GM21390 (cell line): ENCODE measurements around the gene SPEN.
"Not testable (repeated sequence)": the region's sequence is repeated elsewhere in the genome, so short reads cannot be mapped to it uniquely, and the experiment has no call there.

Source experiments
- ATAC-seq: cut with Tn5 transposase; IDR thresholded peaks from one replicate; pipeline ENCODE4 v1.9.1; 2021; ENCODE audit not compliant: unreplicated experiment

SPEN gene, protein sequence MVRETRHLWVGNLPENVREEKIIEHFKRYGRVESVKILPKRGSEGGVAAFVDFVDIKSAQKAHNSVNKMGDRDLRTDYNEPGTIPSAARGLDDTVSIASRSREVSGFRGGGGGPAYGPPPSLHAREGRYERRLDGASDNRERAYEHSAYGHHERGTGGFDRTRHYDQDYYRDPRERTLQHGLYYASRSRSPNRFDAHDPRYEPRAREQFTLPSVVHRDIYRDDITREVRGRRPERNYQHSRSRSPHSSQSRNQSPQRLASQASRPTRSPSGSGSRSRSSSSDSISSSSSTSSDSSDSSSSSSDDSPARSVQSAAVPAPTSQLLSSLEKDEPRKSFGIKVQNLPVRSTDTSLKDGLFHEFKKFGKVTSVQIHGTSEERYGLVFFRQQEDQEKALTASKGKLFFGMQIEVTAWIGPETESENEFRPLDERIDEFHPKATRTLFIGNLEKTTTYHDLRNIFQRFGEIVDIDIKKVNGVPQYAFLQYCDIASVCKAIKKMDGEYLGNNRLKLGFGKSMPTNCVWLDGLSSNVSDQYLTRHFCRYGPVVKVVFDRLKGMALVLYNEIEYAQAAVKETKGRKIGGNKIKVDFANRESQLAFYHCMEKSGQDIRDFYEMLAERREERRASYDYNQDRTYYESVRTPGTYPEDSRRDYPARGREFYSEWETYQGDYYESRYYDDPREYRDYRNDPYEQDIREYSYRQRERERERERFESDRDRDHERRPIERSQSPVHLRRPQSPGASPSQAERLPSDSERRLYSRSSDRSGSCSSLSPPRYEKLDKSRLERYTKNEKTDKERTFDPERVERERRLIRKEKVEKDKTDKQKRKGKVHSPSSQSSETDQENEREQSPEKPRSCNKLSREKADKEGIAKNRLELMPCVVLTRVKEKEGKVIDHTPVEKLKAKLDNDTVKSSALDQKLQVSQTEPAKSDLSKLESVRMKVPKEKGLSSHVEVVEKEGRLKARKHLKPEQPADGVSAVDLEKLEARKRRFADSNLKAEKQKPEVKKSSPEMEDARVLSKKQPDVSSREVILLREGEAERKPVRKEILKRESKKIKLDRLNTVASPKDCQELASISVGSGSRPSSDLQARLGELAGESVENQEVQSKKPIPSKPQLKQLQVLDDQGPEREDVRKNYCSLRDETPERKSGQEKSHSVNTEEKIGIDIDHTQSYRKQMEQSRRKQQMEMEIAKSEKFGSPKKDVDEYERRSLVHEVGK (N-terminal part only)

DNA sequence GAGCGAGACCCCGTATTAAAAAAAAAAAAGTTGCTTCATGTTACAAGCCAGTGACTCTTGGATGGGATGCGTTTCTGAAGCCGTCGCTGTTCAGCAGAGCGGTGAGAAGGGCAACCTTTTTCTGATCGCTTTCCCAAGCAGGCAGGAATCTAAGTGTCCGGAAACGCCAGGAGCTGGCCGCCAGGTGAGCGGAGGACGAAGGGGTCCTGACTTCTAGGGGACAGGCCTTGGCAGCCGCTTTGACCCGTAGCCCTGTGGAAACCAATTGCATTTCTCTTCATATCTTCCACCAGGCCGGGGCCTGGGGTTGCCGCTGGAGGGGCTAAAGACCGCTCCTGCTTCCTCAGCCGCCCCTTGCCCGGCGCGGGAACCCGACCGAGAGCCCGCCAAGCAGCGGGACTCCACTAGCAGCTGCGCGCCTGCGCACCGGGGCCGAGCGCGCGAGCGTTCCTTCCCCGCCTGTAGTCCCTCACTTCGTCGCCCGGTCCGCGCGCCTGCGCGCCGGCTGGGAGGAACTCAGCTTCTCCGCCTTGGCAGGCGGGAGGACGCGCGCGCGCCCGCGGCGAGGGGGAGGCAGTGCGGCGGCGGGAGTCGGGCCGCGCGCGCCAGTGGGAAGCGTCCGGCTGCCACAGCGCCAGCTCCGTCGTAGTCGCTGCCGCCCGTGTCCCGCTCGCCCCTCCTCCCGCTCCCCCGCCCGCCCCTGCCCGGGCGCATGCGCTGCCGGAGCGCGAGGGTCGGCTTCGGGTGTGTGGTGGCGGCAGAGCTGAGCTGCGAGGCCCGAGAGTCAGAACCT is at the start of gene SPEN:
SPEN (plus strand) TSS at position 608 of the 793 bp plus-strand sequence. CDS start 361 bp downstream, outside the sequence.
- peak; percentile 56 for ATAC-seq

DNA sequence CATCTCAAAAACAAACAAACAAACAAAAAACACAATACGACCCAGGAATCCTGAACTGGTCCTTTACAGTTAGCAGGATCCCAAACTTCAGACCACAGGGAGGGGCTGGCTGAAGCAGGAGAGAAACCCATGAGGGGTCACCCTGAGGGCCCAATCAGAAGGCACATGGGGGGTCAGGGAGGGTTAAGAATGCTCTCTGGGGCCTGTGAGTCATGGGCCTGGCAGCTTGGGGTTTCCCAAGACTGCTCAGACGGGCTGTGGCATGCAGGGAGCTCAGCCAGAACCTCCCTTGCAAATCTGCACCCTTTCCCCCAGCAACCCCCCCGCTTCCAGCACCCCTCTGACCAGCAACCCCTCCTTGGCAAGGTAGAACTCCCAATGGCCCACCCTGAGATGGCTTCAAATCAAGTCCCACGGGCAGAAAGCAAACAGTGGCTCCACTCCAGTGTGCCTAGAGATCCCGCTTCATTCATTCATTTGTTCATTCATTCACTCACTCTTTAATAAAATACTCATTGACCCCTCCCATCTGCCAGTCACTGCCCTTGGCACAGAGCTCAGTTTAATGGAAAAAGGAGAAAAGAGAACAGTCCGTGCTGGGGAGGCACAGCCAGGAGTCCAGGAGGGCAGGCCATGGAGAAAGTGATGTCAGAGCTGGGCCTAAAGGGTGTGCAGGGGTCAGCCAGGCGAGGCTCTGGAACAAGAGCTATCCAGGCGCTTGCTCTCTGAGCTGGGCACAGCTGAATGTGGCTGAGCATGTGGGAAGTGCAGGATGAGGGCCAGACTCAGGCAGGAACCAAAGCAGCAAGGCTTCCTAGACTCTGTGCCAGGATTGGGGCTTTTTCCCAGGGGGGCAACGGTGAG is 48.3 kb upstream of the SPEN start:
- ATAC-seq = no peak

DNA sequence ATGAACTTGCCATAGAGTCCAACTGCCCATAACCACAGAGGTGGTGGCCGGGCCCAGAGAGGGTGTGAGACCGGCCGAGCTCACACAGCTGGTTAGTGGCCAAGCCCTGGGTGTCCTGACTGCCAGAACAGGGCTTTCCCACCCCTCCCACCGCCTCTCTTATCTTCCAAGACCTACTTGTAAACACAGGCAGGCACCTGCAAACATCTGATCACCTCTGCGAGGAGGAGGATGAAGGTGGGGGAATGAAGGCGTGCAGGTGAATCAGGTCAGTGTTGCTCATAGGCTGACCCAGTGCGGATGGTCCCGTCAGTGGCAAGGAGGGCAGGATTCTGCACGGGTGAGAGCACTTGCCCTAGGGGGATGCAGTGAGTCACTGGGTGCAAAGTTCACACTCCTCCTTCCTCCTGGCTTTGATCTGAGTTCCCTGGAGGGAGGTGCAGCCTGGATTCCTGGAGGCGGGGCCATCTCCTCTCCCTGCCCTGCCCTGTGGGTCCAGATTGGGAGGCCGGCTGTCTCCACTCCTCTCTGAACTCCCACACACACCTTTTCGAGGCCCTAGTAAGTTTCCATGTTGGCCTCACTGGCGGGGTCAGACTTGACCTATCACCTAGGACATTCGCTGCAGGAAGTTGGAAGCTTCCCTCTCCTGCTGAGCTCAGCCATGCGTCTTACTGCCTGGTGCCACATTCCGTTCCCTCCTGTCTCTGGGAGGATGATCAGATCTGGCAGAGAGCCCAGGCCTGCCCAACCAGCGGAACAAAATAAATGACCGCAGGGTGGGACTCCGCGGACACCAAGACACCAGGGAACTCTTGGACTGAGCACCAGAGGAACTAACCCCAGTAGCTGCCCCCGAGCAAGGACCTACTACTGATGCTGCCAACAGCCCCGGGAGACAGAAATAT is 47.3 kb upstream of the SPEN start:
- no peak for ATAC-seq

GRCh38 chr1:15802234-15802965 is 45.1 kb upstream of the SPEN start:
- no peak for ATAC-seq

- ATAC-seq = no peak
Observed at GRCh38 chr1:15803380-15803779, 44.1 kb upstream of the SPEN start.

DNA sequence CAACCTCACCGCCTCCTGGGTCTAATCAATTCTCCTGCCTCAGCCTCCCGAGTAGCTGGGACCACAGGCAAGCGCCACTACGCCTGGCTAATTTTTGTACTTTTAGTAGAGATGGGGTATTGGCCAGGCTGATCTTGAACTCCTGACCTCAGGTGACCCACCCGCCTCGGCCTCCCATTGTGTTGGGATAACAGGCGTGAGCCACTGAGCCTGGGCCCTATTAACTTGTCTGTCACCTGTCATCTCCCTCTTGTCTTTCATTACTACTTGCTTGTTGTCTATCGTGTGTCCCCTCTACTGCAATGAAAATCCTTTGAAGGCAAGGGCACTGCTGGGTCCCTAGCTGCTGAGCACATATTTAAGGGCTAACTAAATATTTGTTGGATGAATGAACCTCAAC is 43.4 kb upstream of the SPEN start:
- no peak for ATAC-seq

- ATAC-seq = no peak
Observed at GRCh38 chr1:15807121-15807520, 40.4 kb upstream of the SPEN start.

GRCh38 chr1:15807549-15807948 is 40.0 kb upstream of the SPEN start, which contains the start of gene UQCRHL:
Gene UQCRHL (minus strand): TSS chr1:15807649. CDS start chr1:15807649, 0 bp downstream.
- not testable (repeated sequence) for ATAC-seq

DNA sequence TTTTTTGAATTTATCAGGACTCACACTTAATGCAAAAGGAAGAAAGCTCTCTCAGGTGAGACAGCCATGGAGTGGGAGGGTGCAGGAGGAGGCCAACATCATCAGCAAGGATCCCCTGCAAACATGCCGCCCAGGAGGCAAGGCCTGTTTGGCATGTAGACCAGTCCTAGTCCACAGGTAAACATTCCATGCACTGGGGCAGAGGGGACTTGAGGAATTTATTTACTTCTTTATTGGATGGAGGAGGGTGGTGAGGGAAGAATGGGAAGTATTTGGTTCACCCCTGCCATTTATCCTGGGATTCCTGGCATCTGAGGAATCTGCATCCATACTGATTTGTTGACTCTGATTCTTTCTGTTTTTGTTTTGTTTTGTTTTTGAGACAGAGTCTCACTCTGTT is 38.6 kb upstream of the SPEN start:
- no peak for ATAC-seq

GRCh38 chr1:15810073-15810472 is 37.4 kb upstream of the SPEN start:
- no peak for ATAC-seq

GRCh38 chr1:15816674-15817073 is 30.8 kb upstream of the SPEN start:
- ATAC-seq = no peak

DNA sequence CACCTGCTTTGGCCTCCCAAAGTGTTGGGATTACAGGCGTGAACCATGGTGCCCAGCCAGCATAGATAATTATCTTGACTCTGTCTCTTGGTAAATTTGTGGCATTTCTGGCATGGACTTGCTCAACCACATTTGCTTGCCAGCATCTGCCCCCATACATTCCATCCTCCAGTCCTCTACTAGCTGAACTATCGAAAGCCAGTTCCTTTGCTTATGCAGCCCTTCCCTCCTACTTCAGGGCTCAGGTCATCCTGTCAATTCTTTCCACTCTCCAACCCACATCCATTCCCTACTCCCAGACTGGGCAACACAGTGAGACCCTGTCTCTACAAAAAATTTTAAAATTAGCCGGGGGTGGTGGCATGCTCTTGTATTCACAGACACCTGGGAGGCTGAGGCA is 27.0 kb upstream of the SPEN start:
- ATAC-seq = no peak

- ATAC-seq = no peak
Observed at GRCh38 chr1:15825800-15826199, 21.7 kb upstream of the SPEN start.

GRCh38 chr1:15826810-15827507 is 20.5 kb upstream of the SPEN start:
- ATAC-seq = no peak

GRCh38 chr1:15827567-15827966 is 19.9 kb upstream of the SPEN start:
- not testable (repeated sequence) for ATAC-seq

GRCh38 chr1:15828931-15829330 is 18.6 kb upstream of the SPEN start:
- ATAC-seq = not testable (repeated sequence)

DNA sequence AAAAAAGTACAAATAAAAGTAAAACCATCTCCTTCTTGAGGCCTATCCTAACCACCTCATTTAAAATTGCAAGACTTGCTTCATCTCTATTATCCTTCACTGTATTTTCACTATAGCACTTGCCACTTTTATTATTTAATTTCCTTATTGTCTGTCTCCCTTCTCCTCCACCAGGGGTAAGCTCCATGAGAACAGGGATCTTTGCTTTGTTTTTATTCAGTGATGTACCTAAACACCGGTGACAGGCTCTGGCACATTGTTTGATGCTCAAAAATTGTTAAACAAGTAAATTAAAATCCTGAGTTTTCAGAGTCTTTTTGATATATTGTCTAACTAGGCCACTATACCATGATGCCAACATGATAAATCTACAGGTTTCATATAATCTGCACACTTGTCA is 17.2 kb upstream of the SPEN start:
- ATAC-seq = no peak
